Activated CD8-positive, alpha-beta memory T cell treated with anti-CD3 and anti-CD28 coated beads for 1 hour (primary cell): ENCODE results near the gene GLIPR2.
"Not testable (repeated sequence)": the region's sequence is repeated elsewhere in the genome, so short reads cannot be mapped to it uniquely, and the experiment has no call there.

ENCODE experiments used
- DNase-seq, 2 donors: peaks; one replicate each; pipeline ENCODE4 v3.0.0-alpha.2; 2020; ENCODE audit warnings: low read depth in 1 of 2; ENCODE audit errors: extremely low read depth in 1 of 2

The GLIPR2 gene

DNA sequence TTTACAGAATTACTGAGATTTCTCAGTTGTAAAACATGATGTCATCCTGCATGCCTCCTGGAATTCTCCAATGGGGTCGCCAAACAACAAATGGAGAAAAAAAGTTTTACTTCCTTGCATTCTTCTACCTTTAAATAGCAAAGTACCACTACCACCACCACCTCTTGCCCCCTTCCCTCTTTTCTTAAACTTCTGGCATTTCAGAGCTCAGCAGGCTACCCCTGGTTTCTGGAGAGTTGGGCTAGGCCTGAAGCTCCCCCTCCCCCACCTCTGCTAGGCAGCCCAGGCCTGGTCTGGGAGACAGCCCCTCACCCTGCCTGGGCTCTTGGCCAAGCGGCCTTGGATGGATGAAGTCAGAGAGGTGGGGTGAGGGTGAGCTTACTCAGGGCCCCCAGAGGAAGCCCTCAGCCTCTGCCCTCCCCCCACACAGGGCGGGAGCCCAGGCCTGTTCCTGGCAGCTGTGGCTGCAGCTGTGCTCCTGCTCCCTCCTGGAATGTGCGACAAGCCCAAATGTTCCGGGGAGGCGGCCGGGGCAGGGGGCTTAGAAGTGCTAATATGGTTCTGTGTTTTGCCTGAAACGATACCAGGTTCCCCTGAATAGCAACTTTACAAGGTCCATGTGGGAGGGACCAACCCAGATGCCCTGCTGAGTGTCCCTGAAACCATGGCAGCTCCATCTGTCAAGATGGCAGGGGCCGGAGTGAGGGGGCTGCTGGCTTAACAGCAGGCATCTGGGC, 26.7 kb downstream of the GLIPR2 start:
- no peak for DNase-seq

- DNase-seq = no peak
Observed at GRCh38 chr9:36163786-36164170, 27.2 kb downstream of the GLIPR2 start.

DNA sequence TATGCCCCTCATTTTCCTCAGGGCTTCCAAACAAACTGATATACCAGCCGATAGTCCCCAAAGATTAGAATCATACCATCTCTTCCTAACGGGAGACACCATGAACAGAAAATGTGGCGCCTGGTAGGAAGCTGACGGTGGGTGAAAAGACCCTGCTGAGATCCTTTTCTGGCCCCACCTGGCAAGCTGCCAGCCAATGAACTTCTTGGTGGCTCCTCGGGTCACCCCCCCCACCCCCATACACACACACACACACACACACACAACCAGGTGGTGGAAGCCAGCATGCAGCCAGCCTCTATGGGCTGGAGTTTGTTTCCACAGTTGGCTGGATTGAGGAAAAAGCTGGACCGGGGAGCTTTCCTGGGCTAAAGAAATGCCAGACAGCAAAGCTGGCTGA, 27.8 kb downstream of the GLIPR2 start:
- DNase-seq = no peak

- no peak for DNase-seq
Observed at GRCh38 chr9:36164989-36165388, 28.5 kb downstream of the GLIPR2 start.

DNA sequence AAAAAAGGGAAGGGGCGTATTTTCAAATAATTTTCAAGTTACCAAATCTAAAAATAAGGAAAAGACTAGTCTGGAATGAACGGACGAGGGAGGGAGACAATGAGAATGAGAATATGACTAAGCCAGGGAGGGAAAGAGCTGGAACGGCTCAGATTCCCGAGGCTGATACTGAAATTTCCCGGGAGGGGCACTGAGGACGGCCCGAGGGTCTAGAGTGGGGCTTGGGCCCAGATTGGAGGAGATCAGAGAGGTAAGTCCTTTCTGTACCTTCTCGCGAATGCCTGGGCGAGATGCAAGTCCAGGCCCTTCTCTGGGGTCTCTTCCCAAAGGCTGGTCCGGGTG, 29.3 kb downstream of the GLIPR2 start:
- no peak for DNase-seq

DNA sequence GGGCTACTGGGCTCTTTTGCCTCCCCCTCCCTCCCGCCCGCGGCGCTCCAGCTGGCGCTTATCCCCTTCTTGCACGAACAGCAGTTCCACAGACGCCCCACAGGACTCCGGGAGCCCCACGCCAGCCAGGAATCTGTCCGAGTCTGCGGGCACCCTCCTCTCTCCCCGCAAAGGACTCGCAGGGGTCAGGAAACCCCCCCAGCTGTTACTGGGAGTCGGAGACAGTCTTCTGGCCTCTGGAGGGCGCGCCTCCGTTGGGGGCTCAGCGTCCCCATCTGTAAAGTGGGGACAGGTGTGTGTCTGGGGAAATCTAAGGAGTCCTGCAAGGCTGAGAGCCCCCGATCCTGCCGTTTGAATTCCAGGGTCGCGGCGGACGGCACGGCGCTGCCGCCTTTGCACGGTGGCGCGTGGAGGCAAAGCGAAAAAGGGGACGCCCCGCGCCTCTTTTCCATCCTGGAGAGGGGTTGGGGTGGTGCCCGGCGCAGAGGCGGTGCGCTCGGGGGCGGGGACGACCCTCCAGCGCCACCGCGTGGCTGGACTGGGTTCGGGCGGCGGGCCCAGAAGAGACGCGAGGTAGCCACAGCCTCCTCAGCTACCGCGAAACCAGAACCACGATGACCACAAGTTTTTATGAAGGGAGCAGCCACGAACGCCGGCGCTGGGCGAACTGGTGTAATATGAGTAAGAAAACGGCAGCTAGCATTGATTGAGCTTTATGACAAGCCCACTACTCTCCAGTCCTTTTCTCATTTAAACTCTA, 29.8 kb downstream of the GLIPR2 start:
- peak; percentile 45 to 78 for DNase-seq

DNA sequence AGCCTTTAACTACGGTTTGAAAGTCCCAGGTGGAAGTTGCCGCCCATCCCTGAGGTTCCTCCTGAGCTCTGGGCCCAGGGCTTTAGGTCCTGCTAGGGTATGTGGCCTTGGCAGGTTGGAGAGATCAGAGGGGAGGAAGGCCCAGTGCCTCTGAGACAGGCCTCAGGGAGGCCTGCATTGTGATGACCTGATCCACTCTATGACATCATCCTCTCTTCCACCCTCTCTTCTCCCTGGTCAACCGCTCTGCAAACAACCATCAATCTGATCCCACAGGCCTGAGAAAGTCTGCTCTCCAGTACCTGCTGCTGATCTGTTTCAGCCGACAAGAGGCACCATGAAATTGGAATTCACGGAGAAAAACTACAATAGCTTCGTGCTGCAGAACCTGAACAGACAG, 32.6 kb downstream of the GLIPR2 start, which contains the start of gene CCIN:
CCIN (plus strand) TSS at position 223 of the 400 bp plus-strand sequence; CDS start at position 338, 115 bp downstream.
- no peak for DNase-seq

DNA sequence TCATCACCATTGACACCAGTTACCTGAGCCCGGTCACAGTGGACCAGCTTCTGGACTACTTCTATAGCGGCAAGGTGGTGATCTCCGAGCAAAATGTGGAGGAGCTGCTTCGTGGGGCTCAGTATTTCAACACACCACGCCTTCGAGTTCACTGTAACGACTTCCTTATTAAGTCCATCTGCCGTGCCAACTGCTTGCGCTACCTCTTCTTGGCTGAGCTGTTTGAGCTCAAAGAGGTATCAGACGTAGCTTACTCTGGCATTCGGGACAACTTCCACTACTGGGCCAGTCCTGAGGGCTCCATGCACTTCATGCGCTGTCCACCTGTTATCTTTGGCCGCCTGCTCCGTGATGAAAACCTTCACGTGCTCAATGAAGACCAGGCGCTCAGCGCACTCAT, 33.2 kb downstream of the GLIPR2 start:
- no peak for DNase-seq

- DNase-seq = no peak
Observed at GRCh38 chr9:36170531-36170930, 34.0 kb downstream of the GLIPR2 start.

DNA sequence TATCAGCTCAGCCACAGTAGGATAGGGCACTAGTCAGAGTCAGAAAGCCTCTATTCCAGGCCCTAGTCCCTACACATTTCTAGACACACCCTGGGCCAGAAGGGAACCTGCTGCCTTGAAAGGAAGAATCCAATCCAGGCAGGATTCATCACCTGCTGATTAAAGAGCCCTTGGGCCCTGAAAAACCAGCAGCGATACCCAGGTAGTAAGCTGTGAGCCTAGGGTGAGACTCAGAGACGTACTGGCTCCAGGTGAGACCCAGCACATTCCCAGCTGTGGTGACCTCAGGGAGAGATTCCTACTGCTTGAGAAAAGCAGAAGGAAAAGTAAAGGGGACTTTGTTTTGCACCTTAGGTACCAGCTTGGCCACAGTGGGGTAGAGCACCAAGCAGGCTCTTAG, 37.3 kb downstream of the GLIPR2 start:
- no peak for DNase-seq

GRCh38 chr9:36174271-36174670, 37.7 kb downstream of the GLIPR2 start:
- DNase-seq = no peak

- no peak for DNase-seq
Observed at GRCh38 chr9:36174731-36175130, 38.2 kb downstream of the GLIPR2 start.

DNA sequence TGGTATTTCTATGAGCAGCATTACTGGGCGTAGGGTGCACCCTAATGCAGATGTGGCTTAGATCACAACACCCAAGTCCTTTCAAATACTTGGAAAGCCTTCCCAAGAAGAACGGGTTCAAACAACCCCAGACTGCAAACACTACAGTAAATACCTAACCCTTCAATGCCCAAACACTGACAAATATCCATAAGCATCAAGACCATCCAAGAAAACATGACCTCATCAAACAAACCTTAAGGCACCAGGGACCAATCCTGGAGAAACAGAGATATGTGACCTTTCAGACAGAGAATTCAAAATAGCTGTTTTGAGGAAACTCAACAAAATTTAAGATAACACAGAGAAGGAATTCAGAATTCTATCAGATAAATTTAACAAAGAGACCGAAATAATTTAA, 38.7 kb downstream of the GLIPR2 start:
- not testable (repeated sequence) for DNase-seq

DNA sequence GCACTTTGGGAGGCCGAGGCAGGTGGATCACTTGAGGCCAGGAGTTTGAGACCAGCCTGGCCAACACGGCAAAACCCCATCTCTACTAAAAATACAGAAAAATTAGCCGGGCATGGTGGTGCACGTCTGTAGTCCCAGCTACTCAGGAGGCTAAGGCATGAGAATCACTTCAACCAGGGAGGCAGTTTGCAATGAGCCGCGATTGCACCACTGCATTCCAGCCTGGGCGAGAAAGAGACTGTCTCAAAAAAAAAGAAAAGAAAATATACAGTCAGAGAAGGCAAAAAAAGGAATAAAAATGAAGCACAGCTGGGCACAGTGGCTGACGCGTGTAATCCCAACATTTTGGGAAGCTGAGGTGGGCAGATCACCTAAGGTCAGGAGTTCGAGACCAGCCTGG, 40.0 kb downstream of the GLIPR2 start:
- not testable (repeated sequence) for DNase-seq

GRCh38 chr9:36177571-36177970, 41.0 kb downstream of the GLIPR2 start:
- DNase-seq = no peak

GRCh38 chr9:36180243-36180642, 43.7 kb downstream of the GLIPR2 start:
- DNase-seq = not testable (repeated sequence)

DNA sequence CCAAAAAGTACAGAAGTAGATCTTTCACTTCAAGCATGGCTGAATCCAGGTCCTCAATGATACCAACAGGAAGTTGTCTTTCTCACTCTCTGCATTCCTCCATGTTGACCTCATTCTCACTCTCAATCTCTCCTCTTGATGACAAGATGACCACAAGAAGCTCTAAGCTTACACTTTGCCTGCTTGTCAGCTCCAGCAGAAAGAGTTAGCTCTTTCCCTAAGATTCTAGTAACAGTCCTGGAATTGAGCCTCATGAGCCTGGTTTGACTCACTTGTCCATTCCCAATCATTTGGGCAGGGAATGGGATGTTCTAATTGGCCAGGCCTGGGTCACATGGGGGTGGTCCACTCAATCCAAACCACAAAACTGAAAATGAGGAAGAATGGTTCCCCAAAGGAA, 50.9 kb downstream of the GLIPR2 start:
- DNase-seq = no peak

DNA sequence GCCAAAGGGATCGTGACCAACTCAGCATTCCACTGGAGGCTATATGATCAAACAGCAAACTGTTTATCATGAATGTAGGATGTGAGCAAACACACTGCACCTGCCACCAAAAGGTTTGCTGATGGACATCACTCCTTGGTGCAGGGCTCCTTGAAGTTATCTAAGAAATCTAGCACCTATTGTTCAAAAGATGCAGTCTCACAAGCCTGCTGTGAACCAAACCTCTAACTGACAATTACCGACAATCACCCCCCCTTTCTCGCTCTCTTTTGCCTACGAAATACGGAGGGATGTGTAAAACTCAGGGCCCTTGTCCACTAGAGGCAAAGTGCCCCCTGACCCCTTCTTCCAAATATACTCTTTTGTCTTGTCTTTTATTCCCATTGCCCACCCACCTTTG, 51.7 kb downstream of the GLIPR2 start:
- no peak for DNase-seq

GRCh38 chr9:36189976-36190375, 53.4 kb downstream of the GLIPR2 start:
- no peak for DNase-seq

- DNase-seq = peak; percentile 83 to 86
Observed at GRCh38 chr9:36190388-36191289, 54.1 kb downstream of the GLIPR2 start, which contains the start of gene CLTA. TSS of gene CLTA (plus strand) at chr9:36190921. CDS start at chr9:36191057, 136 bp downstream.

GRCh38 chr9:36191290-36191645, 54.7 kb downstream of the GLIPR2 start:
- peak; percentile 1 to 28 for DNase-seq
